ENCODE results near the gene IFNL4.

IFNL4 gene

DNA sequence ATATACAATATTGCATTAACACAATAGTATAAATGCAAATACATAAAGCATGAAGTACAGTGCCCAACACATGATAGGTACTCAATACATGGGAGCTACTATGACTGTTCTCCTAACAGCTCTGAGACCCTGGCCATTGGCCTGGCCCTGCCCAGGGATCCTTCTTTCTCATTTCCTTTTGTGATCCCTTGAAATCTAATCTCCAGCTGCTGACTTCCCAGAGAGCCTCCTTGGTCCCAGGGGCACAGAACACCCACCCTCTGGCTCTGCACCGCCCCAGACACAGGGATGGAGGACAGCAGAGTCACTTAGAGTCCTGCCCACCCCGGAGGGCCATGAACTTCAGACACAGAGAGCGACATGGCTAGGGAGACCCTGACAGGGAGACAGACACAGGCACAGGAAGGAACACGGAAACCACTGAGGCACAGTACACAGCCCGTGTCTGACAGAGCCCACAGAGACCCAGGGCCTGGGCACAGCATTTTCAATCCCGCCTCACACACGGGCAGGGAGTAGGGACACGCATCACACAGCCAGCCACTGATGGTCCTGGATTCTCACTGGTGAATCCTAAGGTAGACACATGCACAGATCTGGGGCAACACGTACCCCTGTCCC, 40.4 kb downstream of the IFNL4 start:
- DNase-seq (ENCODE audit: insufficient read length, low spot score) (no peak), FAIRE-seq (no peak)
- TF ChIP-seq POU2F2 (IDR thresholded peaks at IDR 0.05; ENCODE audit: low read depth, low read length) (no peak), SPI1 (IDR thresholded peaks at IDR 0.05; ENCODE audit: low read depth, low read length) (no peak), POLR2AphosphoS5 (IDR thresholded peaks at IDR 0.05; ENCODE audit: low read depth, low read length) (no peak), TAF1 (IDR thresholded peaks at IDR 0.05; ENCODE audit: low read depth, low read length) (no peak), POLR2A (IDR thresholded peaks at IDR 0.05; ENCODE audit: low read depth, low read length) (no peak), PAX5 (IDR thresholded peaks at IDR 0.05; ENCODE audit: insufficient read depth, low read length, severe bottlenecking) (no peak)

DNA sequence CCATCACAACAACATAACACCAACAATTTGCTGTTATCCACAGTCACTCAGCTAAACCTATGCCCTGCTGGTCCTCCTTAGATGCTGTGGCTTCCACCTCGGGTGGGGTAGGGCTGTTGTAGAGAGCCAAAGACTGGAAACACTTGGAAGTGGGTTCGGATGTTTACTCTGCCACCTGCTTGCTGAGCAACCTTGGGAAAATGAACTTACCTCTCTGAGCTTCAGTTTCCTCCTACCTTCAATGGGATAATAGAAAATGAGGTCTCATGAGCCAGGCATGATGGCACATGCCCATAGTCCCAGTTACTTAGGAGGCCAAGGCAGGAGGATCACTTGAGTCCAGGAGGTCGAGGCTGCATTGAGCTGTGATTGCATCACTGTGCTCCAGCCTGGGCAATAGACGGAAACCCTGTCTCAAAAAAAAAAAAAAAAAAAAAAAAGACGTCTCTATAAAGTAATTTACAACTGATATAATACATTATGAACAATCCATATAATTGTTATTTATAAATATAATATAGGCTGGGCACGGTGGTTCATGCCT, 41.3 kb downstream of the IFNL4 start:
- no peak for DNase-seq (ENCODE audit: insufficient read length, low spot score)
- TF ChIP-seq POU2F2 (IDR thresholded peaks at IDR 0.05; ENCODE audit: low read depth, low read length) (no peak), TAF1 (IDR thresholded peaks at IDR 0.05; ENCODE audit: low read depth, low read length) (no peak), SPI1 (IDR thresholded peaks at IDR 0.05; ENCODE audit: low read depth, low read length) (no peak), PAX5 (IDR thresholded peaks at IDR 0.05; ENCODE audit: insufficient read depth, low read length, severe bottlenecking) (no peak), POLR2A (IDR thresholded peaks at IDR 0.05; ENCODE audit: low read depth, low read length) (no peak), POLR2AphosphoS5 (IDR thresholded peaks at IDR 0.05; ENCODE audit: low read depth, low read length) (no peak)
- no peak for FAIRE-seq

DNA sequence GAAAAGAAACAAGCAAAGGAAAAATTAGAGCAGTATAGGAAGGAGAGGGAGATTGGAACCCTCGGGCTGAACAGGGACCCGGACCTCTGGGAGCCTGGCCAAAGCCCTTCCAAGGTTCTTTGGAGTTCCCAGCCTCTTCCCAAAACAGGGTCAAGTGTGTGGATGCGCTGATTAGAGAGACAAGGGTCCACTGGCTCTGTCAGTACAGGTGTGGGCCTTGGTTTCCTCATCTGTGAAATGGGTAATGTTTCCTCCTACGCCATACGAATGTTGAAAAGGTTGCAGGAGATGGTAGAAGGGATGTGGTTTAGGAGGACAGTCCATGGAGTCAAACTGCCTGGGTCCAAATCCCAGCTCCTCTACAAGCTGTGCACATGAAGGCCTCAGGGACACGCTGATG, 42.5 kb downstream of the IFNL4 start:
- no peak for TF ChIP-seq POLR2AphosphoS5 (IDR thresholded peaks at IDR 0.05; ENCODE audit: low read depth, low read length)
- no peak for TF ChIP-seq POU2F2 (IDR thresholded peaks at IDR 0.05; ENCODE audit: low read depth, low read length)
- no peak for TF ChIP-seq TAF1 (IDR thresholded peaks at IDR 0.05; ENCODE audit: low read depth, low read length)
- TF ChIP-seq PAX5 (IDR thresholded peaks at IDR 0.05; ENCODE audit: insufficient read depth, low read length, severe bottlenecking) = no peak
- TF ChIP-seq POLR2A (IDR thresholded peaks at IDR 0.05; ENCODE audit: low read depth, low read length) = no peak
- TF ChIP-seq SPI1 (IDR thresholded peaks at IDR 0.05; ENCODE audit: low read depth, low read length) = no peak
- DNase-seq (ENCODE audit: insufficient read length, low spot score) (no peak), FAIRE-seq (no peak)

GRCh38 chr19:39205449-39205764, 43.2 kb downstream of the IFNL4 start:
- FAIRE-seq = no peak
- DNase-seq (ENCODE audit: insufficient read length, low spot score) = no peak
- TF ChIP-seq SPI1 (IDR thresholded peaks at IDR 0.05; ENCODE audit: low read depth, low read length) (no peak), PAX5 (IDR thresholded peaks at IDR 0.05; ENCODE audit: insufficient read depth, low read length, severe bottlenecking) (no peak), POU2F2 (IDR thresholded peaks at IDR 0.05; ENCODE audit: low read depth, low read length) (no peak), TAF1 (IDR thresholded peaks at IDR 0.05; ENCODE audit: low read depth, low read length) (no peak), POLR2AphosphoS5 (IDR thresholded peaks at IDR 0.05; ENCODE audit: low read depth, low read length) (no peak), POLR2A (IDR thresholded peaks at IDR 0.05; ENCODE audit: low read depth, low read length) (no peak)

DNA sequence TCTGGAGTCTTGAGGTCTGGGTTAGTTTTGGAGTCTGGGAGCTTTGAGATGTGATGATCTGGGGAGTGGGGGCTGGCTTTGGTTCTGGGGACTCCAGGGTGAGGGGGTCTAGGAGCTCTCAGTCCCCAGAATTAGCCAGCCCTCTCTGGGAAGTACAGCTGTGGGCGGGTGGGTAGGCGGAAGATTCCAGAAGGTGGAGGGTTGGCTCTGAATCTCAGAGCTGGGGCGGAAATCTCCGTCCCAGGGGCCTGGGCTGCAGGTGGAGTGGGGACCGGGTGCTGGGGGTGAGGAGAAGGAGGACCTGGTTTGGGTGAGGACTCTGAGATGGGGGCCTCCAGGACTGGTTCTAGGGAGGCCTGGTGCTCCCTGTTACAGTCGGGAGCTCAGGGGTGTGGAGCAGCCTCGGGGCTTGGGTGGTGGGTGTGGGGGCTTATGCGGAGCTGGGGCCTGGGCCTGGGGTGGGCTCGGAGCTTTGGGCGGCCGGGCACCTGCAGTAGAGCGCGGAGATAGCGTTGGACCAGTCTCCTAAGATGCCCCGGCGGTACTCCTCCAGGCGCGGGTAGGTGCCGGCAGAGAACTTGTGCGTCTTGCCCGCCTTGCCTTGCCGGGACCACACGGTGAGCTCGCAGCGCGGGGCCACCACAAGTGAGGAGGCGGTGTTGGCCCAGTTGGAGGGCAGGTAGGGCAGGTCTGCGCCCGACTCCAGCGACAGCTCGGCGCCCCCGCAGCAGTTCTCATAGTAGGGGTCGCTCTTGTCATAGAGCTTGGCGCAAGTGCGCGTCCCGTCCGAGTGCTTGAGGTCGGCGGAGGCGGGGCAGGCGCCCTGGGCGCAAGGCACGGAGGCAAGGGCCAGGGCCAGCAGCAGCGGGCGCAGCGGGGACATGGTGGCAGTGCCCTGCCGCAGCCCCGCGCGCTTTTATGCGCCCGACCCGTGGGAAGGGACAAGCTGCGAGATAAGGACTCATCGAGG, 45.0 kb downstream of the IFNL4 start, which contains the start of gene SYCN:
Gene SYCN (minus strand): TSS at position 892 of the 970 bp plus-strand sequence. CDS start 9 bp downstream, at position 883.
- FAIRE-seq (no peak), DNase-seq (ENCODE audit: insufficient read length, low spot score) (no peak)
- no peak for TF ChIP-seq TAF1 (IDR thresholded peaks at IDR 0.05; ENCODE audit: low read depth, low read length)
- TF ChIP-seq POU2F2 (IDR thresholded peaks at IDR 0.05; ENCODE audit: low read depth, low read length) = no peak
- TF ChIP-seq POLR2AphosphoS5 (IDR thresholded peaks at IDR 0.05; ENCODE audit: low read depth, low read length) = no peak
- no peak for TF ChIP-seq POLR2A (IDR thresholded peaks at IDR 0.05; ENCODE audit: low read depth, low read length)
- TF ChIP-seq PAX5 (IDR thresholded peaks at IDR 0.05; ENCODE audit: insufficient read depth, low read length, severe bottlenecking) = no peak

DNA sequence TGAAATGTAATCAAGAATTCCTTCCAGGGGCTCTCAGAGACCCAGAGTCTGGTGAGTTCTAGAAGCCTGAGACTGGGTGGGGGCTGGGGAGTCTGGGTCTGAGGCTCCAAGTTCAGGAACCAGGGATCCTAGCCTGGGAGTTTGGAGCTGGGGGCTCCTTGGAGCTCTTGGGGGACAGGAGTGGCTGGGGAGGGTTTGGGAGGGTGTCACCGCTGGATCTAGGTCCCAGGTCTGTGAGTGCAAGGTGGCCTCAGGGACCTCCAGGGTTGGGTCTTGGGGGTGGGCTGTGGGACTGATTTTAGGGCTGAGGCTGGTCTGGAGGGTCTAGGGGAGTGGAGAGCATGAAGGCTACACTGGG, 45.7 kb downstream of the IFNL4 start:
- FAIRE-seq = no peak

DNA sequence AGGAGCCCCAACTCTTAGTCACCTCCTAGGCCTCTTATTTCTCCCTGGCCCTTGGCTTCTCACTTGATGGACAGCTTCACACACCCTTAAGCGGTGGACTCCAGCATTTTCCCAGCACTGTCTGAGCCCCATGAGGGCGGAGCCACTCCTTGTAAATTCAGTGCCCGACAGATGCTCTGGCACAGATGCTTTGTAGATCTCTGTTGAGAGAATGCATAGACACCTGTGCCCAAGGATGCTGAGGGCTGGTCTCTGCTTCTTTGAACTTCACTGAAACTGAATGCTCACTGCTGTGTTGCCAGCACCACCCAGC, 47.9 kb downstream of the IFNL4 start:
- FAIRE-seq = no peak
- TF ChIP-seq TAF1 (IDR thresholded peaks at IDR 0.05; ENCODE audit: low read depth, low read length) (no peak), PAX5 (IDR thresholded peaks at IDR 0.05; ENCODE audit: insufficient read depth, low read length, severe bottlenecking) (no peak), SPI1 (IDR thresholded peaks at IDR 0.05; ENCODE audit: low read depth, low read length) (no peak), POLR2A (IDR thresholded peaks at IDR 0.05; ENCODE audit: low read depth, low read length) (no peak), POU2F2 (IDR thresholded peaks at IDR 0.05; ENCODE audit: low read depth, low read length) (no peak), POLR2AphosphoS5 (IDR thresholded peaks at IDR 0.05; ENCODE audit: low read depth, low read length) (no peak)
- no peak for DNase-seq (ENCODE audit: insufficient read length, low spot score)

More for the DNA sequence above, 45.7 kb downstream of the IFNL4 start:
- no peak for TF ChIP-seq PAX5 (IDR thresholded peaks at IDR 0.05; ENCODE audit: insufficient read depth, low read length, severe bottlenecking)
- TF ChIP-seq POLR2A (IDR thresholded peaks at IDR 0.05; ENCODE audit: low read depth, low read length) = no peak
- no peak for TF ChIP-seq POLR2AphosphoS5 (IDR thresholded peaks at IDR 0.05; ENCODE audit: low read depth, low read length)
- no peak for TF ChIP-seq SPI1 (IDR thresholded peaks at IDR 0.05; ENCODE audit: low read depth, low read length)
- no peak for TF ChIP-seq POU2F2 (IDR thresholded peaks at IDR 0.05; ENCODE audit: low read depth, low read length)
- TF ChIP-seq TAF1 (IDR thresholded peaks at IDR 0.05; ENCODE audit: low read depth, low read length) = no peak
- DNase-seq (ENCODE audit: insufficient read length, low spot score) = no peak

- DNase-seq (ENCODE audit: insufficient read length, low spot score) (no peak), FAIRE-seq (no peak)
- TF ChIP-seq SPI1 (IDR thresholded peaks at IDR 0.05; ENCODE audit: low read depth, low read length) (no peak), TAF1 (IDR thresholded peaks at IDR 0.05; ENCODE audit: low read depth, low read length) (no peak), POLR2AphosphoS5 (IDR thresholded peaks at IDR 0.05; ENCODE audit: low read depth, low read length) (no peak), POLR2A (IDR thresholded peaks at IDR 0.05; ENCODE audit: low read depth, low read length) (no peak), PAX5 (IDR thresholded peaks at IDR 0.05; ENCODE audit: insufficient read depth, low read length, severe bottlenecking) (no peak)
These were observed 48.4 kb downstream of the IFNL4 start for GRCh38 chr19:39200066-39200802.

GRCh38 chr19:39199025-39199424, 49.6 kb downstream of the IFNL4 start:
- FAIRE-seq = no peak
- DNase-seq (ENCODE audit: insufficient read length, low spot score) = no peak
- TF ChIP-seq POLR2AphosphoS5 (IDR thresholded peaks at IDR 0.05; ENCODE audit: low read depth, low read length) = no peak
- TF ChIP-seq TAF1 (IDR thresholded peaks at IDR 0.05; ENCODE audit: low read depth, low read length) = no peak
- TF ChIP-seq POLR2A (IDR thresholded peaks at IDR 0.05; ENCODE audit: low read depth, low read length) = no peak
- TF ChIP-seq POU2F2 (IDR thresholded peaks at IDR 0.05; ENCODE audit: low read depth, low read length) = no peak
- no peak for TF ChIP-seq SPI1 (IDR thresholded peaks at IDR 0.05; ENCODE audit: low read depth, low read length)
- no peak for TF ChIP-seq PAX5 (IDR thresholded peaks at IDR 0.05; ENCODE audit: insufficient read depth, low read length, severe bottlenecking)

Data from GM12891 (cell line).